Upper lobe of left lung (tissue), 6 donors: ENCODE data around the gene PYCR2. TPM values are rescaled to one million over a fixed set of nuclear protein-coding genes. Genes with fewer than 3 reads are reported as not detected.

Experiments
- ATAC-seq, 2 donors: fragments of 200-7000 bp; cut with Tn5 transposase; one replicate each; pipeline ENCODE4 v1.9.1; 2022; ENCODE audit warnings: mild to moderate bottlenecking in 2 of 2, moderate library complexity in 2 of 2; ENCODE audit not compliant: low FRiP score in 2 of 2
- DNase-seq, 2 donors: peaks; one replicate each; pipeline ENCODE4 v3.0.0-alpha.2; 2019 to 2020
- H3K27ac ChIP-seq, 4 donors: fragments of 200-600 bp; sonication (generic); one replicate each; pipeline ENCODE4 v1.5.1; 2016 to 2019
- H3K27me3 ChIP-seq, 4 donors: fragments of 200-600 bp; sonication (generic); one replicate each; pipeline ENCODE4 v1.5.1; 2017 to 2019
- H3K36me3 ChIP-seq, 4 donors: fragments of 200-600 bp; sonication (generic); one replicate each; pipeline ENCODE4 v1.5.1; 2016 to 2019
- H3K4me1 ChIP-seq, 4 donors: fragments of 200-600 bp; sonication (generic); one replicate each; pipeline ENCODE4 v1.5.1; 2018 to 2019
- H3K4me3 ChIP-seq, 4 donors: fragments of 200-600 bp; sonication (generic); one replicate each; pipeline ENCODE4 v1.5.1; 2017 to 2019; ENCODE audit warnings: mild to moderate bottlenecking in 2 of 4, moderate library complexity in 1 of 4
- H3K9me3 ChIP-seq, 4 donors: fragments of 200-600 bp; sonication (generic); one replicate each; pipeline ENCODE4 v1.5.1; 2018 to 2019
- CTCF ChIP-seq, 6 experiments: fragments of 450-650 bp in 4 of 6; fragments of 200-600 bp in 2 of 6; sonication (generic) in 2 of 6; IDR thresholded peaks; one replicate each; pipeline ENCODE4 v1.5.1; 2016 to 2019; ENCODE audit warnings: antibody characterized with exemption in 6 of 6
- EP300 ChIP-seq, 4 donors: sonication (generic); formaldehyde crosslinking; IDR thresholded peaks; one replicate each; pipeline ENCODE4 v1.5.1; 2017; ENCODE audit warnings: antibody characterized with exemption in 4 of 4, control low read depth in 2 of 4
- POLR2A ChIP-seq, 4 donors: fragments of 450-650 bp; IDR thresholded peaks; one replicate each; pipeline ENCODE4 v1.5.1; 2016 to 2017; ENCODE audit warnings: antibody characterized with exemption in 4 of 4, mild to moderate bottlenecking in 2 of 4
- POLR2AphosphoS5 ChIP-seq, 2 donors: sonication (generic); formaldehyde crosslinking; IDR thresholded peaks; one replicate each; pipeline ENCODE4 v1.5.1; 2017; ENCODE audit warnings: antibody characterized with exemption in 2 of 2
- WGBS, 2 donors: methylation state at CpG; one replicate each; pipeline ENCODE4 v1.1.5; 2017 to 2018; 5-methylcytosine and 5-hydroxymethylcytosine counted together
- total RNA-seq, 6 donors: library from RNA; depleted of rRNA in 4 of 6; stranded (reverse); fragments of >200 nt in 4 of 6; gene quantifications; one replicate each; pipeline versions ENCODE4 v1.1.0 to v1.2.1, GENCODE V29; 2016 to 2021
- donor health status: DM: no; HTN: no; CAD: no; lungs with moderate emphysema.
- donor health status: DM: no; HTN: yes; CAD: no; lungs with severe emphysema.

Gene PYCR2
- total RNA-seq, 6 donors from 2014 or later, result 49.4 to 115 (median 69.6) TPM

DNA sequence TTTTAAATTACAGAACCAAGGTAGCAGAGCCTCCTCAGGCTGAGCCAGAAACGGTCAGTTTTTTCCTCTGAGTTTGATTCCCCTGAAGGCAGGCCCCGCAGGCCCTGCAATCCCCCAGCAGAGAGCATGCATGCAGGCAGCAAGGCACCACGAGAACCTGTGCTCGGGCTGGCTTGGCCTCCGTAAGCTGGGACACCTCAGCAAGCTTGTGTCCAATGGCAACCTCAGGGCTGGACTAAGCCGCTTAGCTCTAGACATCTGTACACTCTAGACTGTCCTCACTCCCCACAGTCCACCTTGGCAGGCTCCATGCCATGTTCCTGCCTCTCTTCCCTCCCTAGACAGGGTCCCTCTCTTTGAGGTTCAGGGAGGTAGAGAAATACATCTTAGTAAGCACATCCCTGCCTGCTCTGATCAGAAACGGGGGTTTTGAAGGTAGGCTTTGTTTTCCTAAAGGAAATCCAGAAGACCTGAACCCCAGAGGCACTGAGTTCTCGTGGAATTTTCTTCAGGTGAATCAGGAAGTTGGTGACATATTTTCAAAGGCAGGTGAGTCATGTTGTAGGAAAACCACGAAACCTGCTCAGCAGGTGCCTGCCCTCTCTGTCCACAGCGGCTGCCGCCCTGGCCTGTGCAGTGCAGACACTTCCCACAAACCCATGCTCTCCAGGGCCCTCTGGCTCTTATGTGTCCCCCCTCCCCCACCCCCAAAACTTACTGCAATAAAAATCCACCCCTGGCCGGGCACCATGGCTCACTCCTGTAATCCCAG is 48.8 kb downstream of the PYCR2 start:
- ATAC-seq (peak; percentile 35 to 81), DNase-seq (peak in 1 of 2 donors; percentile 83)
- peak overlapping the region; percentile 48 to 81 (median 72) for H3K27ac ChIP-seq
- peaks cover 32 to 59% (median 41%) of the 10 kb centered on the region in 4 donors for H3K4me1 ChIP-seq
- no peaks in the 10 kb centered on the region for H3K27me3 ChIP-seq
- WGBS, 2 donors, result 70 to 86% methylated on average over 10 to 12 of the region's 12 CpGs
- no peaks in the 10 kb centered on the region for H3K9me3 ChIP-seq
- TF ChIP-seq POLR2A (IDR thresholded peaks at IDR 0.05), result no peak
- no peak for TF ChIP-seq POLR2AphosphoS5 (IDR thresholded peaks at IDR 0.05)
- no peak for TF ChIP-seq CTCF (IDR thresholded peaks at IDR 0.05)
- no peak for TF ChIP-seq EP300 (IDR thresholded peaks at IDR 0.05)
- peaks cover 17 to 73% (median 45%) of the 10 kb centered on the region in 4 donors for H3K36me3 ChIP-seq
- no peak overlapping the region for H3K4me3 ChIP-seq

- peaks cover 17 to 81% (median 50%) of the 10 kb centered on the region in 4 donors for H3K36me3 ChIP-seq
- TF ChIP-seq POLR2AphosphoS5 (IDR thresholded peaks at IDR 0.05) (no peak), CTCF (IDR thresholded peaks at IDR 0.05) (no peak)
- H3K27ac ChIP-seq, result peak overlapping the region in 3 of 4 donors; percentile 48 to 73 (median 71)
- no peaks in the 10 kb centered on the region for H3K9me3 ChIP-seq
- no peaks in the 10 kb centered on the region for H3K27me3 ChIP-seq
- DNase-seq, result no peak
- peaks cover 24 to 51% (median 33%) of the 10 kb centered on the region in 4 donors for H3K4me1 ChIP-seq
- 86 to 93% methylated on average over 5 to 11 of the region's 11 CpGs for WGBS, 2 donors
- H3K4me3 ChIP-seq, result no peak overlapping the region
- ATAC-seq, result no peak
These were observed 49.6 kb downstream of the PYCR2 start for GRCh38 chr1:225874431-225874830.

DNA sequence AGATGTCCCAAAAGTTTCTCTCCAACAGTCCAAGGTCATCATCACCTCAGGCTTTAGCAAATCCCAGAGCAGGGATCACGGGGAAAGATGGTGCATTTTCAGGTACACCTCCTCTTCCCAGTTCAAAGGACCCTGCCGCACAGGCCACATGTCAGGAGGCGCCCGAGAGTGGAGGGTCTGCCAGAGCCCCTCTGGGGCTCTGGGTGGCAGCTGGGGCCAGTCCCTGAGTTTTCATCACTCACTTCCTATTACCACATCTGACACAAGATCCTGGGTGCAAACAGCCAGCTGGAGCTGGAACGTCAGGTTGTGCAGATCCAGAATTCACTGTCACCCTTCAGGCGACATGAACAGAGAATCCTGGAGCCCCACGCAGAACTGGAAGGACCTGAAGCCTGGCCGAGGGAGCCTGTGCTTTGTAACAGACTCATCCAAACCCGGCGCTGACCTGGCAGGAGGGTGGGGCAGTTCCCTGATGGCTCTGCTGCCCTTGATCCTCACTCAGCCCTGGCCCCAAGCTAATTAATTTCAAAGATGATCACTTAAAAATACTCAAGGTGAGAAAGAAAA is 50.7 kb downstream of the PYCR2 start:
- ATAC-seq, result no peak
- H3K9me3 ChIP-seq, result no peaks in the 10 kb centered on the region
- peaks cover 17 to 91% (median 60%) of the 10 kb centered on the region in 4 donors for H3K36me3 ChIP-seq
- TF ChIP-seq CTCF (IDR thresholded peaks at IDR 0.05) (no peak), EP300 (IDR thresholded peaks at IDR 0.05) (no peak), POLR2AphosphoS5 (IDR thresholded peaks at IDR 0.05) (no peak), POLR2A (IDR thresholded peaks at IDR 0.05) (no peak)
- no peak for DNase-seq
- no peak overlapping the region for H3K27ac ChIP-seq
- 82 to 98% methylated on average over 7 to 10 of the region's 10 CpGs for WGBS, 2 donors
- peaks cover 14 to 40% (median 22%) of the 10 kb centered on the region in 4 donors for H3K4me1 ChIP-seq
- H3K4me3 ChIP-seq, result no peak overlapping the region
- no peaks in the 10 kb centered on the region for H3K27me3 ChIP-seq

DNA sequence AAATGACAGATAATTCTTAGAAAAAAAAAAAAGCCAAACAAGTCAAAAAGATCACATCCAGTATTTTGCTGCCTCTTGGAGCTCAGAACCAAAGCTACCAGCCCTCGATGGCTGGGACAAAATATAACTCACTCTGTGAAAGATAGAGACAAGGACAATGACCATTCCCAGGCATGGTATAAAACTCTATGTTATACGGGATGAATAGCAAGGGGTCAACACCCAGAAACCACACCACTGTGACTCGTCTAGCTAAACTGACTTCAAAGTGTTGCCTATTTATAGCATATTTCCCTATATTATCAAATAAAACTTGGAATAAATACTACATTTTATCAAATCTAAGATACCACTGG is 52.0 kb downstream of the PYCR2 start:
- no peak for TF ChIP-seq POLR2A (IDR thresholded peaks at IDR 0.05)
- no peak for TF ChIP-seq POLR2AphosphoS5 (IDR thresholded peaks at IDR 0.05)
- TF ChIP-seq CTCF (IDR thresholded peaks at IDR 0.05), result no peak
- no peak for TF ChIP-seq EP300 (IDR thresholded peaks at IDR 0.05)
- Histone ChIP-seq H3K4me1 (peaks cover 3 to 27% (median 9%) of the 10 kb centered on the region in 4 donors), H3K4me3 (no peak overlapping the region), H3K9me3 (no peaks in the 10 kb centered on the region), H3K27me3 (no peaks in the 10 kb centered on the region), H3K36me3 (peaks cover 17 to 97% (median 68%) of the 10 kb centered on the region in 4 donors), H3K27ac (no peak overlapping the region)
- DNase-seq (no peak), ATAC-seq (no peak)
- WGBS, 2 donors, result 84 to 88% methylated on average over 3 of the region's 3 CpGs
